HepG2 (cell line): Measurements from ENCODE around the gene ODC1. TPM values are rescaled to one million over a fixed set of nuclear protein-coding genes. Genes with fewer than 3 reads are reported as not detected.

Source experiments
- FOXO1 ChIP-seq: sonication (generic); formaldehyde crosslinking; IDR thresholded peaks from 2 replicates; pipeline ENCODE4 v1.4.0; 2020; ENCODE audit warnings: missing genetic modification reagents
- HIVEP1 ChIP-seq: sonication (generic); formaldehyde crosslinking; IDR thresholded peaks from 2 replicates; pipeline ENCODE4 v1.4.0; 2020; ENCODE audit warnings: mild to moderate bottlenecking, missing genetic modification reagents
- IRF2 ChIP-seq: IDR thresholded peaks from 2 replicates; pipeline ENCODE4 v1.6.1; 2018; ENCODE audit warnings: missing genetic modification reagents, missing compliant biosample characterization
- IRX3 ChIP-seq: sonication (generic); formaldehyde crosslinking; IDR thresholded peaks from 2 replicates; pipeline ENCODE4 v1.8.1; 2023; ENCODE audit warnings: mild to moderate bottlenecking, low read depth, missing genetic modification reagents, borderline replicate concordance
- KDM3A ChIP-seq: IDR thresholded peaks from 2 replicates; pipeline ENCODE4 v1.6.1; 2018; ENCODE audit warnings: low read depth, missing compliant biosample characterization
- KLF13 ChIP-seq: sonication (generic); formaldehyde crosslinking; IDR thresholded peaks from 2 replicates; pipeline ENCODE4 v1.4.0; 2020; ENCODE audit warnings: mild to moderate bottlenecking, missing genetic modification reagents
- KLF16 ChIP-seq, 2 experiments: sonication (generic) in 1 of 2; formaldehyde crosslinking in 1 of 2; IDR thresholded peaks; 2 replicates each; pipeline versions ENCODE4 v1.6.1 to v1.8.0; 2016 to 2023; ENCODE audit warnings: missing genetic modification reagents in 2 of 2, missing compliant biosample characterization in 1 of 2
- MEIS1 ChIP-seq: sonication (generic); formaldehyde crosslinking; IDR thresholded peaks from 2 replicates; pipeline ENCODE4 v1.9.0; 2021; ENCODE audit warnings: mild to moderate bottlenecking, missing genetic modification reagents, moderate library complexity, borderline replicate concordance
- NCOA1 ChIP-seq: sonication (generic); formaldehyde crosslinking; IDR thresholded peaks from 2 replicates; pipeline ENCODE4 v1.9.0; 2021; ENCODE audit warnings: missing genetic modification reagents
- NPAS2 ChIP-seq: sonication (generic); formaldehyde crosslinking; IDR thresholded peaks from 2 replicates; pipeline ENCODE4 v1.8.0; 2022; ENCODE audit warnings: mild to moderate bottlenecking, missing genetic modification reagents, borderline replicate concordance
- RARA ChIP-seq: IDR thresholded peaks from 2 replicates; pipeline ENCODE4 v1.6.1; 2016; ENCODE audit warnings: missing genetic modification reagents, missing compliant biosample characterization
- THYN1 ChIP-seq: sonication (generic); formaldehyde crosslinking; IDR thresholded peaks from 2 replicates; pipeline ENCODE4 v1.8.1; 2023; ENCODE audit warnings: low read depth, mild to moderate bottlenecking, moderate library complexity, missing genetic modification reagents, borderline replicate concordance
- ZMYM4 ChIP-seq: sonication (generic); formaldehyde crosslinking; IDR thresholded peaks from 2 replicates; pipeline ENCODE4 v1.8.1; 2023; ENCODE audit warnings: mild to moderate bottlenecking, missing genetic modification reagents
- ZNF180 ChIP-seq: sonication (generic); formaldehyde crosslinking; IDR thresholded peaks from 2 replicates; pipeline ENCODE4 v1.4.0; 2020; ENCODE audit warnings: low read depth, missing genetic modification reagents, borderline replicate concordance
- ZNF274 ChIP-seq: sonication (generic); formaldehyde crosslinking; IDR thresholded peaks from 2 replicates; pipeline ENCODE4 v1.5.1; 2020; ENCODE audit warnings: mild to moderate bottlenecking, missing genetic modification reagents
- ZNF282 ChIP-seq: fragments of 450-650 bp; IDR thresholded peaks from 2 replicates; pipeline ENCODE4 v1.6.1; 2018; ENCODE audit not compliant: partially characterized antibody
- ZNF335 ChIP-seq: sonication (generic); formaldehyde crosslinking; IDR thresholded peaks from 2 replicates; pipeline ENCODE4 v1.4.0; 2020; ENCODE audit warnings: missing genetic modification reagents
- ZNF44 ChIP-seq: sonication (generic); formaldehyde crosslinking; IDR thresholded peaks from 2 replicates; pipeline ENCODE4 v1.5.1; 2020; ENCODE audit warnings: mild to moderate bottlenecking, missing genetic modification reagents
- ZNF724P ChIP-seq: sonication (generic); formaldehyde crosslinking; IDR thresholded peaks from 2 replicates; pipeline ENCODE4 v1.8.0; 2022; ENCODE audit warnings: missing genetic modification reagents, borderline replicate concordance
- ZNF749 ChIP-seq: sonication (generic); formaldehyde crosslinking; IDR thresholded peaks from 2 replicates; pipeline ENCODE4 v1.8.0; 2022; ENCODE audit warnings: mild to moderate bottlenecking, missing genetic modification reagents, moderate library complexity, borderline replicate concordance
- polyA plus RNA-seq, 8 experiments: library from polyadenylated mRNA; depleted of rRNA in 3 of 8; stranded (reverse) in 7 of 8; unstranded in 1 of 8; fragments of >200 nt; fragmentation: Illumina TruSeq in 4 of 8; extraction: Trizol in 4 of 8; gene quantifications; 2 replicates each; pipeline versions ENCODE4 v1.2.1 to v1.2.3, GENCODE V29; 2011 to 2016; ENCODE audit warnings: low read depth in 4 of 8, missing spikeins in 1 of 8, mixed read lengths in 1 of 8; ENCODE audit not compliant: insufficient read depth in 1 of 8
- total RNA-seq, 5 experiments: library from RNA; depleted of rRNA; stranded (reverse); fragments of >200 nt; fragmentation: Illumina TruSeq; extraction: Trizol; gene quantifications; 2 replicates each; pipeline ENCODE4 v1.2.3, GENCODE V29; 2016; ENCODE audit warnings: low read depth in 1 of 5
- TF ChIP-seq, protein P1 (sequence below): sonication (generic); formaldehyde crosslinking; IDR thresholded peaks from 2 replicates; pipeline ENCODE4 v1.5.1; 2020; ENCODE audit warnings: missing genetic modification reagents, mild to moderate bottlenecking, borderline replicate concordance
- TF ChIP-seq, protein P2 (sequence below): sonication (generic); formaldehyde crosslinking; IDR thresholded peaks from 2 replicates; pipeline ENCODE4 v1.4.0; 2020; ENCODE audit warnings: missing genetic modification reagents
- TF ChIP-seq, protein P3 (sequence below): sonication (generic); formaldehyde crosslinking; IDR thresholded peaks from 2 replicates; pipeline ENCODE4 v1.4.0; 2020; ENCODE audit warnings: mild to moderate bottlenecking, missing genetic modification reagents
- TF ChIP-seq, protein P4 (sequence below): sonication (generic); formaldehyde crosslinking; IDR thresholded peaks from 2 replicates; pipeline ENCODE4 v1.4.0; 2020; ENCODE audit warnings: low read depth, mild to moderate bottlenecking, missing genetic modification reagents

The ODC1 gene
- total and polyA plus RNA-seq, 2 of the 13 experiments (the other 11 are each of a cell fraction or from before 2014, with no cell fraction given), result 142 to 371 TPM

DNA sequence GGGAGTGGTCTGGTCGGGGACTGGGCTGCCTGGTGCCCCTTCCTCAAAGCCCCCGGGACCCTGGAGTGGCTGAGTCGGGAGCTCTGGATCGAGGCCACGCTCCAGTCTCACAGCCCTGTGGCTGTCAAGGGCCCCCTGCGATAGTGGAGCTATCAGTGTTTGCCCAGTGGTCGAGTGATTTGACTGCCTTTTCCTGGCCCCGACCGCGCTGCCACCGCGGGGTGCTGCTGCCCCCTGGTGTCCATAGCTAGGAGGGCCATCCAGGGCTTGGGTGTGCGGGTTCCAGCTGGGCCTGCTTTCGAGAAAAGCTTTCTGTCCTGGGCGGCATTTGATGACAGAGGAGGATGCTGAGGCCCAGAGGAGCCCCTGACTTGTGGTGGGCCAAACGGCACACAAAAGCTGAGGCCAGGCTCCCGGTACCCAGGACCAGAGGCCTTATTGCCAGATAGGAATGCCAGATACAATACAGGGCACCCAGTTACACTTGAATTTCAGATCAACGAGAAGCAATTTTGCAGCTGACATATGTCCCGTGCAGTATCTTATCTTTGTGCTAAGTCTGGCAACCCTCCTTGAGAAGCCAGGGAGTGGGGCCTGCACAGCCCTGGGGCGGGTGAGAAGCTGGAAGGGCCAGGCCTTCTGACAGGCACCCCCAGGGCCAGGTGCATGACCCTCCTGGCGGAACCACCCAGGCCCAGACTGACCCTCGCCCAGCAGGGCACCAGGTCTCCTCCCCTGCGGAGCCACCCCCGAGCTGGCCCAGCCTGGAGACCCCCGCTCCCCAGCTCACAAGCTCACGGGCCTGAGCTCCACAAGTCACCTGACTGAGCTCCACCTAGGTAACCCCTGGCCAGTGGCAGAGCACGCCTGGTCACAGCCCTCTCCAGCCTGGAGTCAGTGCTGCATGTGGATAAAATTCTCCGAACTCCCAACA lies 13.0 kb downstream of the ODC1 start (continued):
- TF ChIP-seq, protein P1, sequence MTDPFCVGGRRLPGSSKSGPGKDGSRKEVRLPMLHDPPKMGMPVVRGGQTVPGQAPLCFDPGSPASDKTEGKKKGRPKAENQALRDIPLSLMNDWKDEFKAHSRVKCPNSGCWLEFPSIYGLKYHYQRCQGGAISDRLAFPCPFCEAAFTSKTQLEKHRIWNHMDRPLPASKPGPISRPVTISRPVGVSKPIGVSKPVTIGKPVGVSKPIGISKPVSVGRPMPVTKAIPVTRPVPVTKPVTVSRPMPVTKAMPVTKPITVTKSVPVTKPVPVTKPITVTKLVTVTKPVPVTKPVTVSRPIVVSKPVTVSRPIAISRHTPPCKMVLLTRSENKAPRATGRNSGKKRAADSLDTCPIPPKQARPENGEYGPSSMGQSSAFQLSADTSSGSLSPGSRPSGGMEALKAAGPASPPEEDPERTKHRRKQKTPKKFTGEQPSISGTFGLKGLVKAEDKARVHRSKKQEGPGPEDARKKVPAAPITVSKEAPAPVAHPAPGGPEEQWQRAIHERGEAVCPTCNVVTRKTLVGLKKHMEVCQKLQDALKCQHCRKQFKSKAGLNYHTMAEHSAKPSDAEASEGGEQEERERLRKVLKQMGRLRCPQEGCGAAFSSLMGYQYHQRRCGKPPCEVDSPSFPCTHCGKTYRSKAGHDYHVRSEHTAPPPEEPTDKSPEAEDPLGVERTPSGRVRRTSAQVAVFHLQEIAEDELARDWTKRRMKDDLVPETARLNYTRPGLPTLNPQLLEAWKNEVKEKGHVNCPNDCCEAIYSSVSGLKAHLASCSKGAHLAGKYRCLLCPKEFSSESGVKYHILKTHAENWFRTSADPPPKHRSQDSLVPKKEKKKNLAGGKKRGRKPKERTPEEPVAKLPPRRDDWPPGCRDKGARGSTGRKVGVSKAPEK (CRISPR knock-in tag), result no peak
- TF ChIP-seq KLF13 (CRISPR knock-in tag), result no peak
- TF ChIP-seq THYN1 (CRISPR knock-in tag), result no peak
- no peak; the same call in 1 of the 2 replicates for TF ChIP-seq MEIS1 (CRISPR knock-in tag)
- TF ChIP-seq, protein P2, sequence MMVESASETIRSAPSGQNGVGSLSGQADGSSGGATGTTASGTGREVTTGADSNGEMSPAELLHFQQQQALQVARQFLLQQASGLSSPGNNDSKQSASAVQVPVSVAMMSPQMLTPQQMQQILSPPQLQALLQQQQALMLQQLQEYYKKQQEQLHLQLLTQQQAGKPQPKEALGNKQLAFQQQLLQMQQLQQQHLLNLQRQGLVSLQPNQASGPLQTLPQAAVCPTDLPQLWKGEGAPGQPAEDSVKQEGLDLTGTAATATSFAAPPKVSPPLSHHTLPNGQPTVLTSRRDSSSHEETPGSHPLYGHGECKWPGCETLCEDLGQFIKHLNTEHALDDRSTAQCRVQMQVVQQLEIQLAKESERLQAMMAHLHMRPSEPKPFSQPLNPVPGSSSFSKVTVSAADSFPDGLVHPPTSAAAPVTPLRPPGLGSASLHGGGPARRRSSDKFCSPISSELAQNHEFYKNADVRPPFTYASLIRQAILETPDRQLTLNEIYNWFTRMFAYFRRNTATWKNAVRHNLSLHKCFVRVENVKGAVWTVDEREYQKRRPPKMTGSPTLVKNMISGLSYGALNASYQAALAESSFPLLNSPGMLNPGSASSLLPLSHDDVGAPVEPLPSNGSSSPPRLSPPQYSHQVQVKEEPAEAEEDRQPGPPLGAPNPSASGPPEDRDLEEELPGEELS (CRISPR knock-in tag), result no peak; the same call in 1 of the 2 replicates
- no peak for TF ChIP-seq ZNF282
- peak in 1 of 2 experiments; percentile 82; a peak in 2 of 4 replicates for TF ChIP-seq KLF16 (CRISPR knock-in tag; IDR thresholded peaks at IDR 0.05)
- no peak for TF ChIP-seq IRX3
- TF ChIP-seq RARA (CRISPR knock-in tag), result peak; percentile 45
- TF ChIP-seq ZNF274 (CRISPR knock-in tag), result peak; percentile 24; the same call in 1 of the 2 replicates
- TF ChIP-seq ZNF749, result no peak
- TF ChIP-seq, protein P3, sequence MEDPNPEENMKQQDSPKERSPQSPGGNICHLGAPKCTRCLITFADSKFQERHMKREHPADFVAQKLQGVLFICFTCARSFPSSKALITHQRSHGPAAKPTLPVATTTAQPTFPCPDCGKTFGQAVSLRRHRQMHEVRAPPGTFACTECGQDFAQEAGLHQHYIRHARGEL (CRISPR knock-in tag), result no peak
- TF ChIP-seq FOXO1, result peak; percentile 81
- TF ChIP-seq, protein P4, sequence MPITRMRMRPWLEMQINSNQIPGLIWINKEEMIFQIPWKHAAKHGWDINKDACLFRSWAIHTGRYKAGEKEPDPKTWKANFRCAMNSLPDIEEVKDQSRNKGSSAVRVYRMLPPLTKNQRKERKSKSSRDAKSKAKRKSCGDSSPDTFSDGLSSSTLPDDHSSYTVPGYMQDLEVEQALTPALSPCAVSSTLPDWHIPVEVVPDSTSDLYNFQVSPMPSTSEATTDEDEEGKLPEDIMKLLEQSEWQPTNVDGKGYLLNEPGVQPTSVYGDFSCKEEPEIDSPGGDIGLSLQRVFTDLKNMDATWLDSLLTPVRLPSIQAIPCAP (CRISPR knock-in tag), result no peak
- TF ChIP-seq ZNF44 (CRISPR knock-in tag), result no peak
- no peak for TF ChIP-seq NCOA1
- TF ChIP-seq ZMYM4, result peak; percentile 29; the same call in 1 of the 2 replicates
- TF ChIP-seq HIVEP1 (CRISPR knock-in tag), result no peak
- 0 out of 2 replicates have a peak, but pooled peaks have one; percentile 54 for TF ChIP-seq ZNF335 (CRISPR knock-in tag)
- no peak for TF ChIP-seq NPAS2
- peak; percentile 95 for TF ChIP-seq KDM3A (CRISPR knock-in tag)
- peak; percentile 85; the same call in 1 of the 2 replicates for TF ChIP-seq IRF2 (CRISPR knock-in tag)
- no peak for TF ChIP-seq ZNF724P (CRISPR knock-in tag)
- TF ChIP-seq ZNF180 (CRISPR knock-in tag), result no peak
